NCI-H146 treated with DMSO at 0.1 percent for 48 hours (cell line): ENCODE results near the gene DYRK4.

Experiments used
- DNase-seq: peaks from one replicate; lab custom pipeline; 2025; ENCODE audit not compliant: unreplicated experiment; lab: John Stamatoyannopoulos, UW

DYRK4 gene

DNA sequence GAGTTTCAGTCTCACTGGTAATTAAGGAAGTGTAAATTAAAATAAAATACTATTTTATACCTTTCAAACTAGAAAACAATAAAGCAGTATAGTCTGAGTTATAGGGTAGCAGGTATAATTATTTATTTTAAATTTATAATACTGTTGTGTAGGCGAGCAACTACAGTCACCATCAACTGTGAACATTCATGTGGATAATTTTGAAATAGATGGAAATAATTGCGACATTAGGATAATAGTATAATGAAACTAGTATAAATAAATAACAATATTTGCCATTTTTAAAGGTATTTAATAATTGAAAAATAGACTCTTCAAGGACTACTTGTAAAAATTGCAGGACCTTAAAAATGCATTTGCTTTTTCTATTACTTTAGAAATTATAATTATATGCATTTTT is 3.8 kb upstream of the DYRK4 start:
- no peak for DNase-seq

GRCh38 chr12:4563336-4563735 is 1.3 kb downstream of the DYRK4 start:
- DNase-seq: no peak

DNA sequence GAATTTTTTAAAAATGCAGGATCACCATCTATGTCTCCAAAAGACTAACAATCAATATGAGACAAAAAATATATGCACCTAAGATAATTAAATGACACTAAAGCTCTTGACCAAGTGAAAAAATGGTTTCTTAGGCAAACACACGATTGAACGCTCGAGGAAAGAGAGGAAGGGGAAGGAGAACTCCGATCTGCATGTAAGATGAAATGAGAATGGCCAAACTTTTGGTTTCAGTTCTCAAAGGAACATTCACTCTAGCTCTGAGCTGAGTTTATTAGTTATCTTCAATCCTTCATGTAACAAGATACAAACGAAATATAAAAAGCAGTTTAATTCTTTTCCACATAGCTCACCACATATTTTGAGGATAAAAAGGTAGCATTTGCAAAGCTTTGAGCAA is 2.8 kb downstream of the DYRK4 start:
- DNase-seq: no peak

GRCh38 chr12:4566474-4566873 is 4.5 kb downstream of the DYRK4 start:
- DNase-seq: no peak

GRCh38 chr12:4567073-4567881 is 5.3 kb downstream of the DYRK4 start:
- no peak for DNase-seq

- DNase-seq: no peak
Observed at GRCh38 chr12:4569261-4569660, 7.3 kb downstream of the DYRK4 start.

- no peak for DNase-seq
Observed at GRCh38 chr12:4572680-4573079, 10.7 kb downstream of the DYRK4 start.

DNA sequence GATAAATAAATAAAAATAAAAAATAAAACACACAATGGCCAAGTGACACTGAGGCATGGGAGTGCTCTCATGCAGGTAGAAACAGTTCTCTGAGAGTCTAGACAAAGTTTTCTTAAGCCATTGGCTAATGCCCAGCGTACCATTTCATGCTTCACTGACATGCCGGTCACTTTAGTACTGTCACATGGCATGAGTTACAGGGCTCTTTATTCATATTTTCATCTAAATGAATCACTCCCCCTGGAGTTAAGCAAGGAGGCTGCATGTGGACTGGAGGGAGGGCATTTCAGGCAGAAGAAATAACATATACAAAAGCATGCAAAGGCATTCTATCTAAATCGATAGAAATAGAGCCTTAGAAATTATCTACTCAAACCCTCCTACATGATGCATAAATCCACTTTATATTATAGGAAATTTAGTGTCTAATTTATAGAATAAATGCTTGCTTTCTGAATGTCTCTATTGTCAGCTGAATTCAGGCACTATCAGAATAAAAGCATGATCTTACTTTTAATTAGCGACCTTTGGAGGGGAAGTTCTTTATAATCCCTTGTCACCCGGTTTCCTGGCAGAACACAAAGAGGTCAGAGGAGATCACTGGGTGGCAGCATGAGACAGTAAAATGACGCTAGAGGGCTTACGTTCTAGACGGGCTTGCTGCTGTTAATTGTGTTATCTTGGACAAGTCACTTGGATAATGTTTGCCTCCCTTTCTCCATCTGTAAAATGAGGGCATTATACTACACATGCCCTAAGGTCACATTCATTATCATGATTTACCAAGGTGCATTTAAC is 17.5 kb downstream of the DYRK4 start:
- peak; percentile 50 for DNase-seq

- DNase-seq: no peak
Observed at GRCh38 chr12:4580281-4580688, 18.3 kb downstream of the DYRK4 start.

DNA sequence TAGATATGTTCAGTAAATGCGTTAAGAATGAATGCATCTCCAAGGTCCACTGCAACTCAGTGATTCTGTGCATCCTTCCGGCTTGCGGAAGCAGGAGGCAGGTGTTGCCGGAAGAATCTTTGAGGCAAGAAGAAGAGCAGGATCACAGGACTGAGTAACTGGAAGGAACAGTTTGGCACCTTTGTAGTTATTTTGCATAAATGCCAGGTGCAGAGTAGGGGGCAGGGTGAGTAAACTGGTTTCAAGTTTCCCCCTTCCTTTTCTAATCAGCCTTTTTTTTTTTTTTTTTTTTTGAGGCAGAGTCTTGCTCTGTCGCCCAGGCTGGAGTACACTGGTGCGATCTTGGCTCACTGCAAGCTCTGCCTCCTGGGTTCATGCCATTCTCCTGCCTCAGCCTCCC is 22.3 kb downstream of the DYRK4 start:
- DNase-seq: no peak

- DNase-seq: no peak
Observed at GRCh38 chr12:4584896-4585295, 22.9 kb downstream of the DYRK4 start.

DNA sequence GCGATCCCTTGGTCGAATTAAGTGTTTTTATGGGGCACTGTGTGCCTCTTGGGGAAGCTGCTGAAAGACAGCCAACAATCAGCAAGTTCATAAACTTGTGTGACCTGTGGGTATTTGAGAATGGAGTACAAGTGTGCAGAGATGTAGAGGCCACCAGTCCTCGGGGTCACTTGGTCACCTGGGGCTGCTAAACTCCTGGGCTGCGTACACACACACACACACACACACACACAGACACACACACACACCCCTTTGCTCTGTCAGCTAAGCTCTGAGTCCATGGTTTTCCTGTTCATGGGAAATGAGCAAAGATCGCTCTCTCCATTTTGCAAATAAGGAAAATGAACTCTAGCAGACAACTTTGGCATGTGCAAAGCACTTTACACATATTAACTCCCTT is 24.5 kb downstream of the DYRK4 start:
- no peak for DNase-seq

- no peak for DNase-seq
Observed at GRCh38 chr12:4587108-4587507, 25.1 kb downstream of the DYRK4 start.

GRCh38 chr12:4588916-4589315 is 26.9 kb downstream of the DYRK4 start:
- no peak for DNase-seq

GRCh38 chr12:4589941-4590340 is 27.9 kb downstream of the DYRK4 start:
- no peak for DNase-seq

GRCh38 chr12:4591180-4591687 is 29.2 kb downstream of the DYRK4 start:
- DNase-seq: no peak

DNA sequence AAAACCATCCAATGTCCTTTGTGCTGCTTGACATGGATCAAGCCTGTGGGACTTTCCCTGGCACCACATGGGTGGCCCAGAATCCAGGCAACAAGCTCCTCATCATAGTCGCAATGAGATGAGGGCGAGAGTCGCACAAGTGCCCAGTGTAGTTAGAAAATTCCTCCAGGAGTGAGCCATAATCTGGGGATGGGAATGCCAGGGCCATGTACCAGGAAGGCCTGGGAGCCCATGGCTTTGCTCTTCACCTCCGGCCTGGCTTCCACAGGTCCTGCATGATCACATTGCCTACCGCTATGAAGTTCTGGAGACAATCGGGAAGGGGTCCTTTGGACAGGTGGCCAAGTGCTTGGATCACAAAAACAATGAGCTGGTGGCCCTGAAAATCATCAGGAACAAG is 33.9 kb downstream of the DYRK4 start:
- DNase-seq: no peak

GRCh38 chr12:4603421-4603820 is 41.4 kb downstream of the DYRK4 start:
- no peak for DNase-seq

- no peak for DNase-seq
Observed at GRCh38 chr12:4603946-4604345, 41.9 kb downstream of the DYRK4 start.

GRCh38 chr12:4604684-4605193 is 42.7 kb downstream of the DYRK4 start:
- DNase-seq: peak; percentile 87

GRCh38 chr12:4607056-4607455 is 45.0 kb downstream of the DYRK4 start:
- no peak for DNase-seq

DNA sequence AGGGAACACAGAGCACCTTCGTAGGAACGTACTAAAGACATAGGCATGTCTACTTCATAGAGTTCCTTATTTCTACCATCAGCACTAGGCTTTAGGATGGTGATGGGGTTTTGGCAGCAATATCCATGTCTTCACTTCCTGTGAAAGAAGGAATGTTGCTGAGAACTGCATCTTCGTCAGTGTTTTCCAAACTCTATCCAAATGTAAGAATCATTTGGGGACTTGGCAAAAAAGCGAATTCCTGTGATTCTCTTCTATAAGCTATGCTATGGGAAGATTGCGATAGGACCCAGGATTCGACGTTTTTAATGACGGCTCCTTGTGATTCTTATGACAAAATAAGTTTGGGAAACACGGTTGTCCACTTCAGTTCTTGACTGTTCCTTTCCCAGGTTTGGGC is 47.1 kb downstream of the DYRK4 start:
- DNase-seq: no peak
